Esophagus squamous epithelium (tissue), 5 donors: ENCODE data around the gene IGSF9B. TPM values are rescaled to one million over a fixed set of nuclear protein-coding genes. Genes with fewer than 3 reads are reported as not detected.

Experiments used
- DNase-seq: peaks from one replicate; lab custom pipeline; 2025; lab: John Stamatoyannopoulos, UW
- H3K27ac ChIP-seq, 4 donors: fragments of 200-600 bp; sonication (generic); one replicate each; pipeline ENCODE4 v1.5.1; 2016 to 2019; ENCODE audit warnings: mild to moderate bottlenecking in 1 of 4
- H3K27me3 ChIP-seq, 4 donors: fragments of 200-600 bp; sonication (generic); 1 replicate in 3 of 4; 2 replicates in 1 of 4; pipeline versions ENCODE4 v1.5.1 to v1.6.0; 2017 to 2021; ENCODE audit warnings: antibody characterized with exemption in 1 of 4
- H3K36me3 ChIP-seq, 3 donors: fragments of 200-600 bp; sonication (generic); one replicate each; pipeline ENCODE4 v1.5.1; 2016 to 2019
- H3K4me1 ChIP-seq, 3 donors: fragments of 200-600 bp; sonication (generic); one replicate each; pipeline ENCODE4 v1.5.1; 2017 to 2019
- H3K4me3 ChIP-seq, 4 donors: fragments of 200-600 bp; sonication (generic); 1 replicate in 3 of 4; 2 replicates in 1 of 4; pipeline ENCODE4 v1.5.1; 2016 to 2019; ENCODE audit warnings: mild to moderate bottlenecking in 2 of 4, moderate library complexity in 1 of 4
- H3K9me3 ChIP-seq, 3 donors: fragments of 200-600 bp; sonication (generic); one replicate each; pipeline ENCODE4 v1.5.1; 2016 to 2019
- CTCF ChIP-seq, 6 experiments: fragments of 450-650 bp in 4 of 6; fragments of 200-600 bp in 2 of 6; sonication (generic) in 2 of 6; IDR thresholded peaks; one replicate each; pipeline ENCODE4 v1.5.1; 2016 to 2019; ENCODE audit warnings: antibody characterized with exemption in 6 of 6, mild to moderate bottlenecking in 4 of 6, moderate library complexity in 4 of 6
- POLR2A ChIP-seq, 4 donors: fragments of 450-650 bp; IDR thresholded peaks; one replicate each; pipeline ENCODE4 v1.6.1; 2017; ENCODE audit warnings: antibody characterized with exemption in 4 of 4, mild to moderate bottlenecking in 4 of 4, moderate library complexity in 3 of 4
- WGBS, 2 donors: methylation state at CpG; one replicate each; pipeline ENCODE4 v1.1.5; 2018; 5-methylcytosine and 5-hydroxymethylcytosine counted together
- intact Hi-C: fragments of 100-400 bp; cut with DNase I; formaldehyde crosslinking; loops from one replicate; pipeline ENCODE4 v1.15.0; 2022
- total RNA-seq, 4 donors: library from RNA; depleted of rRNA; stranded (reverse); fragments of >200 nt; gene quantifications; one replicate each; pipeline ENCODE4 v1.1.0, GENCODE V29; 2016
- donor health status: DM: yes; HTN: yes; CAD: no.

IGSF9B gene
- total RNA-seq, 4 donors from 2014 or later = 1.1 to 4.8 (median 1.8) TPM

- Histone ChIP-seq H3K4me1 (no peaks in the 10 kb centered on the region), H3K4me3 (no peak overlapping the region), H3K9me3 (no peaks in the 10 kb centered on the region), H3K27me3 (peaks cover 0 to 49% (median 0%) of the 10 kb centered on the region in 4 donors), H3K36me3 (no peaks in the 10 kb centered on the region), H3K27ac (no peak overlapping the region)
- WGBS, 2 donors = 82 to 100% methylated on average over 1 to 2 of the region's 2 CpGs
- intact Hi-C loops = no loop called here
- TF ChIP-seq CTCF (IDR thresholded peaks at IDR 0.05) (no peak), POLR2A (IDR thresholded peaks at IDR 0.05) (no peak)
- no peak for DNase-seq
These were observed 22.0 kb upstream of the IGSF9B start for GRCh38 chr11:133978794-133979193.

GRCh38 chr11:133977067-133977677, 20.4 kb upstream of the IGSF9B start:
- WGBS, 2 donors = 63 to 80% methylated on average over 8 of the region's 10 CpGs

GRCh38 chr11:133975488-133975849, 18.7 kb upstream of the IGSF9B start:
- peaks cover 0 to 47% (median 0%) of the 10 kb centered on the region in 4 donors for H3K27me3 ChIP-seq
- H3K4me3 ChIP-seq = no peak overlapping the region
- DNase-seq = no peak
- H3K4me1 ChIP-seq = no peaks in the 10 kb centered on the region
- 75% methylated on average over 4 of the region's 7 CpGs; no CpG with 5 or more reads in 1 of the 2 donors for WGBS, 2 donors
- H3K27ac ChIP-seq = no peak overlapping the region
- H3K36me3 ChIP-seq = no peaks in the 10 kb centered on the region
- no peak for TF ChIP-seq POLR2A (IDR thresholded peaks at IDR 0.05)
- no peak for TF ChIP-seq CTCF (IDR thresholded peaks at IDR 0.05)
- H3K9me3 ChIP-seq = no peaks in the 10 kb centered on the region
- intact Hi-C loops = no loop called here

More at GRCh38 chr11:133977067-133977677, 20.4 kb upstream of the IGSF9B start:
- Histone ChIP-seq H3K27ac (no peak overlapping the region), H3K4me3 (no peak overlapping the region), H3K9me3 (no peaks in the 10 kb centered on the region), H3K27me3 (peaks cover 0 to 47% (median 0%) of the 10 kb centered on the region in 4 donors), H3K4me1 (no peaks in the 10 kb centered on the region), H3K36me3 (no peaks in the 10 kb centered on the region)
- intact Hi-C loops = no loop called here
- TF ChIP-seq CTCF (IDR thresholded peaks at IDR 0.05) (no peak), POLR2A (IDR thresholded peaks at IDR 0.05) (no peak)
- DNase-seq = no peak

GRCh38 chr11:133974836-133975487, 18.2 kb upstream of the IGSF9B start:
- intact Hi-C loops = no loop called here
- 74% methylated on average over 10 to 14 of the region's 14 CpGs for WGBS, 2 donors
- no peaks in the 10 kb centered on the region for H3K9me3 ChIP-seq
- H3K27me3 ChIP-seq = peaks cover 0 to 48% (median 0%) of the 10 kb centered on the region in 4 donors
- TF ChIP-seq POLR2A (IDR thresholded peaks at IDR 0.05) = no peak
- TF ChIP-seq CTCF (IDR thresholded peaks at IDR 0.05) = no peak
- H3K27ac ChIP-seq = no peak overlapping the region
- DNase-seq = no peak
- no peaks in the 10 kb centered on the region for H3K4me1 ChIP-seq
- no peaks in the 10 kb centered on the region for H3K36me3 ChIP-seq
- no peak overlapping the region for H3K4me3 ChIP-seq

GRCh38 chr11:133971881-133972280, 15.1 kb upstream of the IGSF9B start:
- H3K27me3 ChIP-seq = peaks cover 0 to 67% (median 0%) of the 10 kb centered on the region in 4 donors
- TF ChIP-seq POLR2A (IDR thresholded peaks at IDR 0.05) = no peak
- TF ChIP-seq CTCF (IDR thresholded peaks at IDR 0.05) = no peak
- intact Hi-C loops = no loop called here

More at GRCh38 chr11:133971881-133972280, 15.1 kb upstream of the IGSF9B start:
- no peaks in the 10 kb centered on the region for H3K9me3 ChIP-seq
- no peaks in the 10 kb centered on the region for H3K36me3 ChIP-seq
- H3K4me3 ChIP-seq = no peak overlapping the region
- no peak overlapping the region for H3K27ac ChIP-seq
- peaks cover 0 to 8% (median 2%) of the 10 kb centered on the region in 3 donors for H3K4me1 ChIP-seq
- no peak for DNase-seq
- WGBS, 2 donors = 0% methylated on average over 1 of the region's 11 CpGs; no CpG with 5 or more reads in 1 of the 2 donors
